Measurements from ENCODE around the gene SLC1A4.
A peak's percentile ranks its signal among the peaks of the same experiment; 100 is the strongest.
"Not testable (repeated sequence)": the region's sequence is repeated elsewhere in the genome, so short reads cannot be mapped to it uniquely, and the experiment has no call there.

SLC1A4 gene

DNA sequence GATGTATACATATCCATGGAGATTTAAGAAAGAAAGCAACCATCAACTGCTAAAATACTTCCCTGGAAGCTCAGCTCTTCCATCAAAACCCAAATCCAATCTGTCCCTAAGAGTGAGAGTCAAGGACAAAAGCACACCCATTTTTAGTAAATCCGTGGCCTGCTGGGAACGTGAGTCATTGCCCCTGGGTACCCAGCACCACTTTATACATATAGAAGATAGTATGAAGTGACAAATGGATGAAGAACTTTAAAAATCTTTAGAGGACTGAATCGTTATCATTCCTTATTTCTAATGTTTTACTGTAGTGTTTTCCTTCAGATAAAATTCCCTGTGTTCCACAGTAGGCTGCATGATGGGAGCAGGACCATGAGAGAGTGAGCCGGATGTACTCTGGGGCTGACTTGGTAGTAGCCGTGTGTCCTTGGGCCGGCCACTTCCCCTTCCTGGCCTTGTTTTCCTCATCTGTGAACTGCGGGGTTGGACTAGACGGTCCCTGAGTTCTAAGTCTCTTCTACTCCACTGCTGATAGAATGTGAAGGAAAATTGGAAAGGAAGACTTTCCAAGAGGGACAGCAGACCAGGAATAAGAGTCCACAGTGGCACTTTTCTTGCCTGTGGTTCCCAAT lies 38.5 kb downstream of the SLC1A4 start:
- H3K4me1 Mint-ChIP-seq (ENCODE audit: low read depth in 2 of 2): peaks cover 16 to 20% of the 10 kb centered on the region in 2 donors

DNA sequence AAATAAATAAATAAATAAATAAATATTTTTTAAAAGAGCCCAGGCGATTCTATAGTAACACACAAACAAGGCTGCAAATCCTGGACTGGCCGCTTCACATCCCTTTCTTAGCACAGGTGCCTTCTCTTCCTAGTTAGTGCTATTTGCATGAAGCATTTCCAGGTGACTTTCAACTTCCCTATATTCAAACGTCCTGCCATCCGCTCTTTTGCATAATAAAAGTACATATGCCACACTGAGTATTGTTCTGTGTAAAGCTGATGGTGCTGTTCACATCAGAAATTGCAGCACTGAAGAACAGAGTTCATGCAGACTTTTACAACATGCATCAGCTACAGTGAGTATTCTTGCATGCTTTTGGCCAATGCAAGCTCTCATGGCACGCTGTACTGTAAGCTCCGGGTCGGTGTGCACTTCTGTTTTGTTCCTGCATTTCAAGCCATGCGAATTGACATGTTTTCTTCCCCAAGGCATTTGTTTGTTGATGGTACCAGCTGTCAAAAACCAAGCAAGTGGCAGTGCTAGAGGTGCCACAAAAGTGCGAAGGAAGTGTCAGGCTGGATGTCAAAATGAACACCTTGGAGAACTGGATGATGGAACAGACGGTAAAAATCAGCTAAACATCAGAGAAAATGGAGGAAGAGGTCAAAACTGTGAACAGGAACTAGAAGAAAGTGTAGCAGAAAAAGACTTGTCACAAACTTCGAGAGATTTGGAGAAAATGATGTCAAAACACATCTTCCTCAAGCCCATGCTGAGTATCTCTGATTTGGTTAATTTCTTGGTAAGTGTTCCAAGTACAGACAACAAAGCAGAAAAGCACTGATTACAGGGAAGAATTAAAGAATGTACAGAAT lies 41.5 kb downstream of the SLC1A4 start:
- Mint-ChIP-seq H3K27me3 (no peaks in the 10 kb centered on the region), H3K4me3 (peak overlapping the region in 1 of 2 donors; percentile 52), H3K4me1 (ENCODE audit: low read depth in 2 of 2) (peaks cover 16 to 20% of the 10 kb centered on the region in 2 donors), H3K36me3 (ENCODE audit: insufficient read depth) (no peaks in the 10 kb centered on the region), H3K9me3 (no peaks in the 10 kb centered on the region), H3K27ac (peak overlapping the region; percentile 28 to 39)
- ATAC-seq (replicated peaks): no peak
- DNase-seq: no peak

More for the DNA sequence above, 38.5 kb downstream of the SLC1A4 start:
- Mint-ChIP-seq H3K4me3 (no peak overlapping the region), H3K36me3 (ENCODE audit: insufficient read depth) (no peaks in the 10 kb centered on the region), H3K27ac (no peak overlapping the region), H3K9me3 (no peaks in the 10 kb centered on the region), H3K27me3 (no peaks in the 10 kb centered on the region)
- DNase-seq: no peak
- ATAC-seq (replicated peaks): no peak

DNA sequence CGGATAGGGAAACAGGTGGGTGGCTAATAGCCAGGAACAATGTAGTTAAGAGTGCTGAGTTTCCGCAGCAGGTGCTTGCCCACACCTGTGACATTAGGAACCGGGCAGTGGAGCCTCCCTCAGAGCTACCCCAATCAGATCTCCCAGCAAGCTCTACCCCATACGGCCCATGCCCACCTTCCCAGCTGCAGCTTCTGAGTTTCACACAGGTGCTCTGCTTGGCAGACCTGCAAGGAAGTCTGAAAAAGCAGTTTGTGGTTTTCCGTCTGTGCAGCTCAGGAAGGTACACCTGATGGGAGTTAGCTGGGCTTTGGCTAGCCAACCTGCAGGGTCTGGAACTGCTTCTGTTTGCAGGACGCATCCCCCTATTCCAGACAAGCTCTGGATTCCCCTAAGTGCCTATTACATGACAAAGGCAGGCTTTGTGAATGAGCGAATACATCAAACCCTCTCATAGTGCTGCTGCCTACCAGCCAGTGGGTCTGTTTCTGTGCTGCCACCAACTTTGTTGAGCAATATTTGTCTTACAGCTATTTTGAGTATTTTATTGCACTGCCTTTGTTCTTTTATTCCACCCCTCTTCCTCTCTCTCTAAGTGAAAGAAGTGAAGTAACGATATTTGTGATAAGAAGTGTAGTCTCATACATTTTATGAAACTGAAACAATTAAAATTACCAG lies 42.3 kb downstream of the SLC1A4 start:
- Mint-ChIP-seq H3K27me3 (no peaks in the 10 kb centered on the region), H3K4me3 (peak overlapping the region; percentile 4 to 52), H3K27ac (peak overlapping the region; percentile 28 to 39), H3K4me1 (ENCODE audit: low read depth in 2 of 2) (peaks cover 16 to 17% of the 10 kb centered on the region in 2 donors), H3K36me3 (ENCODE audit: insufficient read depth) (peaks cover 3% of the 10 kb centered on the region), H3K9me3 (no peaks in the 10 kb centered on the region)
- DNase-seq: no peak
- ATAC-seq (replicated peaks): peak; percentile 47

DNA sequence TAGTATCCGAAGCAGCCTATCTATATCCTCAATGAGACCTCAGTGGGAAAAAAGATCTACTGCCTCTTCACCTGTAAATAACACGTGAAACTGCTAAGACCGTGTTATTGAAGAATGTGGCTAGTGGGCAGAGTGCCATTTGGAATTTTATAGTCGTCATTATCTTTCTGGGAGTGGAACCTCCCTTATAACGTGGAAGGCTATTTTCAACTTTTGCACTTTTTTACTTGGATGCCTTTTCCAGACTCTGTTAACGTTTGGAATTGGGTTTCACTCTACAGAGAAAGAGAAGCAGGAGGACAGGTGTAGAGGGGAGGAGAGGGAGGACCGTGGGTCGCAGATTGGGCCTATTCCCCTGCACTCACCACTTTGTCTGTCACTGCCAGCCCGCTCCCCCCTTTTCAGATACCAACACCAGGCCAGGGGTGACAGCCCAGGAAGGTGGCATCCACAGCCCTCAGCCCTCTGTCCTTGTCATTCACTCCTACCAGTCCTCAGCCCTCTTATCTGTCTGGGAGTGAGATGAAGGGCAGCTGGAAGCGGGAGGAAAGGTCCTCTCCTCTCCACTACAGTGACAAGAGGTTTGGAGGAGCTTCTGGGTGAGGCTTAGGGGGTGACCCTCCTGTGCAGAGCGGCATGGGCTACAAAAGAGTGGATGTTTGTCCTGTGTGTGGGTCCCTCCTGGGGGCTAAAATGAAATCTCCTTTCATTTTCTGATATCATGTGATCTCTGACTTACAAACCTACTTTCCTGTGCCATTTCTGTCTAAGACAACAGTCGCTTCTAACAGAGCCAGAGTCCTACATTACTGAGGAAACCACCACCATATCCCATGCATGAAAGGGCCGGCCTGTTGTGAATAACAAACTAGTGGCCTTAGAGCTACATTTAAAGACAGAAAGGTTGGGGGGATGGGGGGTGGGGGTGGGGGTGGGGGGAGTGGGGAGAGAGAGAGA lies 43.1 kb downstream of the SLC1A4 start:
- H3K4me3 Mint-ChIP-seq: peak overlapping the region; percentile 4 to 52
- peaks cover 3% of the 10 kb centered on the region for H3K36me3 Mint-ChIP-seq (ENCODE audit: insufficient read depth)
- no peak for ATAC-seq (replicated peaks)
- peaks cover 16 to 17% of the 10 kb centered on the region in 2 donors for H3K4me1 Mint-ChIP-seq (ENCODE audit: low read depth in 2 of 2)
- no peaks in the 10 kb centered on the region for H3K27me3 Mint-ChIP-seq
- no peaks in the 10 kb centered on the region for H3K9me3 Mint-ChIP-seq
- DNase-seq: no peak
- peak overlapping the region; percentile 28 to 39 for H3K27ac Mint-ChIP-seq

DNA sequence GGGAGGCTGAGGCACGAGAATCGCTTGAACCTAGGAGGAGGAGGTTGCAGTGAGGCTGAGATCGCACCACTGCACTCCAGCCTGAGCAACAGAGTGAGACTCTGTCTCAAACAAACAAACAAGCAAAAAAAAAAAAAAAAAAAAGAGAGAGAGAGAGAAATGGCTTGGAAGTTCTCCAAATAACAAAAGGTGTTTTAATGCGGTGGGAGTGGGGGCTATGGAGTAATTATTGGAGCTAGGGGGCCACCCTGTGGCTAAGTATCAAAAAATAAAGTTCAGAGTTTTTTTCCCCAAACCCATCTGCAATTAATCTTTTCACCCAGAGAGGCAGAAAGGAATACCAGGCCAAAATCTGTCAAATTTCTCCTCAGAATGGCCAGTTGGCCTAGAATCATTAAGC lies 44.0 kb downstream of the SLC1A4 start:
- peaks cover 5% of the 10 kb centered on the region for H3K36me3 Mint-ChIP-seq (ENCODE audit: insufficient read depth)
- H3K27ac Mint-ChIP-seq: no peak overlapping the region
- no peak for DNase-seq
- H3K4me3 Mint-ChIP-seq: no peak overlapping the region
- H3K27me3 Mint-ChIP-seq: no peaks in the 10 kb centered on the region
- no peaks in the 10 kb centered on the region for H3K9me3 Mint-ChIP-seq
- peak; percentile 27 for ATAC-seq (replicated peaks)
- H3K4me1 Mint-ChIP-seq (ENCODE audit: low read depth in 2 of 2): peaks cover 16 to 17% of the 10 kb centered on the region in 2 donors

DNA sequence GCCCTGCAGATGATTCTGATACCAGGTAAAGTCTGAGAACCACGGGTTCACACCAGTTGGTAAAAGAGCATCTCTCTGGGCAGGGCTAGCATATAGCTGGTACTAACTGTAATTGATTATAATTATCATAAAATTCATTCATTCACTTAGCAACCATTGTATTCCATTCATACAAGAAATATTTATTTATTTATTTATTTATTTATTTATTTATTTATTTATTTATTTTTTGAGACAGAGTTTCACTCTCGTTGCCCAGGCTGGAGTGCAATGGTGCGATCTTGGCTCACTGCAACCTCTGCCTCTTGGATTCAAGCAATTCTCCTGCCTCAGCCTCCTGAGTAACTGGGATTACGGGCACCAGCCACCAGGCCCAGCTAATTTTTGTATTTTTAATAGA lies 44.5 kb downstream of the SLC1A4 start:
- ATAC-seq (replicated peaks); H3K9me3 Mint-ChIP-seq; H3K27ac Mint-ChIP-seq; H3K4me3 Mint-ChIP-seq; DNase-seq; H3K36me3 Mint-ChIP-seq (ENCODE audit: insufficient read depth); H3K27me3 Mint-ChIP-seq: not testable (repeated sequence)
- H3K4me1 Mint-ChIP-seq (ENCODE audit: low read depth in 2 of 2): peaks cover 16 to 17% of the 10 kb centered on the region in 2 donors

DNA sequence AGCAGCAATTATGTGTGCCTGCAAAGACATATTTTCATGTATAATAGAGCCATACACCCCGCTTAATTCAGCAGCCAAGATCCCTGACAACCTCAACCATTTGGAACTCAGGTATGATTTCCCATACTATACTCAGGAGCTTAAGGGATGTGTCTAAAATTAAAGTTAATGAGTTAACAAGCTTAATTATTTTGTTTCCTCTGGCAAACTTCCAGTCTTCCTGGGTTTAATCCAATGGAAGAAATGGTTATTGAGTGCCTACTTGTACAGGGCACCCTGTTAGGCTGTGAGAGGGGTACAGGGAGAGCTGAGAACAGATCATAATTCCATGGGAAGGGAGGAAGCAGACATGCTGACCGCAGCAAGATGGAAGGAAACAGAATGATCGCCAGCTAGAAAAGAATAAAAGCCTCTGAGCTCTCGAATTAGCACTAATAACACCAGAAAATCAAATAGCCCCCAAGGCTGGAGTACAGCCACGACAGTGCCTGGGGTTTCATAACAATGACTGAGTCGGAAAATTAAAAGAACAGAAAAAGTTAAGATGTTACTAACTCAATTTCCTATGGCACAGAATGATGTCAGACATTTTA lies 46.2 kb downstream of the SLC1A4 start:
- peaks cover 16 to 21% of the 10 kb centered on the region in 2 donors for H3K4me1 Mint-ChIP-seq (ENCODE audit: low read depth in 2 of 2)
- H3K27ac Mint-ChIP-seq: no peak overlapping the region
- H3K36me3 Mint-ChIP-seq (ENCODE audit: insufficient read depth): peaks cover 6% of the 10 kb centered on the region
- DNase-seq (no peak), ATAC-seq (replicated peaks) (no peak)
- no peaks in the 10 kb centered on the region for H3K27me3 Mint-ChIP-seq
- no peaks in the 10 kb centered on the region for H3K9me3 Mint-ChIP-seq
- H3K4me3 Mint-ChIP-seq: no peak overlapping the region

DNA sequence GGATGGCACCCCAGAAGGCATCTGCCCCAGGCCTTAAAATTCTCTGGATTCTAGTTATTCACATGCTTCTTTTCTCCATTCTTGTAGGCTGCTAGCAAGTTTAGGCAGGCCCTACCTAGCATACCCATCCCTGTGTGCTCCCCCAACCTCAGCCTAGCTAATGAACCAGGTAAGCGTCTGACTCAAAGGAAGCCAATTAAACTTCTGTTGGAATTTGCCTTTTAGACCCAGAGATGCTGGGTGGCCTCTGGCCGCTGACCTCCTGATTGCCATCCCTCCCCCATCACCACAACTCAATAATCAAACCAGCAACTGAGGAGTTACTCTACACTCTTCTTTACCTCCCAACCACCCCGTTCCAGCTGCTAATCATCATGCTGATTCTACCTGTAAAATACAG lies 48.0 kb downstream of the SLC1A4 start:
- Mint-ChIP-seq H3K27ac (no peak overlapping the region), H3K36me3 (ENCODE audit: insufficient read depth) (peaks cover 10% of the 10 kb centered on the region), H3K4me3 (no peak overlapping the region)

DNA sequence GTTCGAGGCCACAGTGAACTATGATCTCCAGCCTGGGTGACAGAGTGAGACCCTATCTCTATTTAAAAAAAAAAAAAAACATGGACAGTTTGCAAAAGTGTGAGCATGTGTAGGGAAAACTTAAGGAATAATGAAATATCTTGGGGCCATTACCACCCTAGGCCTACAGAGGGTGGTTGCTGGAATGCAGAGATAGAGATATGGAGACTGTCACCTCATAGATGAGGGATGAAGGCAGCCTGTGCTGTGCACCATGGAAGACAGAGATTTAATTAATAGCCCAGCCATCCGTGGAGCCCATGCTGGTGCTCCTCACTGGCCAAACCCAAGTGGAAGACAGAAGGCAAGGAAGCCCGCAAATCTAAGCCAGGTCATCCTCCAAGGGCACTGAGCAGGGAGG lies 50.4 kb downstream of the SLC1A4 start:
- no peaks in the 10 kb centered on the region for H3K27me3 Mint-ChIP-seq
- DNase-seq (no peak), ATAC-seq (replicated peaks) (no peak)
- no peak overlapping the region for H3K4me3 Mint-ChIP-seq
- peaks cover 5 to 8% of the 10 kb centered on the region in 2 donors for H3K9me3 Mint-ChIP-seq
- H3K4me1 Mint-ChIP-seq (ENCODE audit: low read depth in 2 of 2): peaks cover 3 to 6% of the 10 kb centered on the region in 2 donors
- H3K36me3 Mint-ChIP-seq (ENCODE audit: insufficient read depth): peaks cover 10% of the 10 kb centered on the region
- H3K27ac Mint-ChIP-seq: no peak overlapping the region

More for the DNA sequence above, 48.0 kb downstream of the SLC1A4 start:
- H3K4me1 Mint-ChIP-seq (ENCODE audit: low read depth in 2 of 2): peaks cover 3 to 8% of the 10 kb centered on the region in 2 donors
- H3K9me3 Mint-ChIP-seq: no peaks in the 10 kb centered on the region
- no peaks in the 10 kb centered on the region for H3K27me3 Mint-ChIP-seq
- DNase-seq (no peak), ATAC-seq (replicated peaks) (no peak)

DNA sequence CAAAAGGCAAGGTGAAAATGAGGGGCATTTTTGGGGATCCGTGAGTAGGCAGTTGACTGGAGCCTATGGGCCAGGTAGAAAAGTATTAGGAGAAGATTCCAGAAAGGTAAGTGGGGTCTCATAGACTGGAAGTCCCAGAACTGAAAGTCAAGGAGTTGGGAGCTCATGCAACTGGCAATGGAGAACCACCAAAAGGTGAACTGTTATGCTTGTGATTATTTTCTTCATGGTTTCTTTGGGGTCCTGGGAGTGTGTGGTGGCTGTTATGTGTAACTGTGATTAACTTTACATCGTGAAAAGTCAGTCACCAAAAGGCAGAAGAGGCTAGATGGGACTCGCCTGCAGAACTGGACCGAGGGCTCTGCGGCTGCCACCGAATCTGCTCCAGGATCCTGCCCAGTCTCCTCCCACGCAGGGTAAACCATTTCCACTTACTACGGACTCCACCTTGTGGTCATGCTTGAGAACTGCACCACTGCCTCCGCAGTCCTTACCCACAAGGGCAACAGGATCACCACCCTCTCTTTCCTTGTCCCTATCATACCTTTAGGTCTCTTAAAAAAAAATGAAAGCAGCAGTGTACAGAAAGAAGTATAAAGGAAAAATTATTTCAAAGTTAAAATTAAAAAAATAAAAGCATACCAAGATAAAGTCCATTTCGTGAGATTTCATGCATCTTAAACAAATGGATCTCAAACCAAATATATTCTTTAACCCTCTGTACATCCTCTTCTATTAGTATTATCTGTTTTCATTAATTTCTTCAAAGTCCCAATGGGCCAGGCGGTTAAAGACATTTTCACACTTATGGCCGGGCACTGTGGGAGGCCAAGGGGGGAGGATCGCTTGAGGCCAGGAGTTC lies 51.4 kb downstream of the SLC1A4 start:
- H3K36me3 Mint-ChIP-seq (ENCODE audit: insufficient read depth): peaks cover 10% of the 10 kb centered on the region
- peak; percentile 70 to 77 (median 71) for DNase-seq
- peaks cover 3 to 6% of the 10 kb centered on the region in 2 donors for H3K4me1 Mint-ChIP-seq (ENCODE audit: low read depth in 2 of 2)
- peak; percentile 100 for ATAC-seq (replicated peaks)
- no peak overlapping the region for H3K27ac Mint-ChIP-seq
- H3K4me3 Mint-ChIP-seq: peak overlapping the region in 1 of 2 donors; percentile 58
- H3K9me3 Mint-ChIP-seq: peaks cover 5 to 8% of the 10 kb centered on the region in 2 donors
- no peaks in the 10 kb centered on the region for H3K27me3 Mint-ChIP-seq

DNA sequence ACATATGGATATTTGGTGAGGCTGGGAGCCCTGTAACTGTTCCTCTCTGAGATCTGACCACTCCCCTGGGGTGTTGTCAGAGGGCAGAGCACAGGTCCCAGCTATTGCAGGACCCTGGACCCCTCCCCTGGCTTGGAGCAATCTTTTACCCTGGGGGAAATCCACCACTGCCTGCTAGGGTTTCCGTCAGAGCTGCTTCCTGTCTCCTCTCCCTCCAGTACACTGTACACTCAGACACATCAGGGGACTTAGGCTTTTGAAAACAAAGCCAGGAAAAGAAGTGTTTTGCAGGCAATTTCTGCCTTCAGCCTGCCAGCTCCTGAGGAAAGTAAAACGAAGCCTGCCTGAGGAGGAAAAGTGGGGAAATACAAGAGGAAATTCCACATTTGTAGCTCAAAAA lies 53.8 kb downstream of the SLC1A4 start:
- Mint-ChIP-seq H3K36me3 (ENCODE audit: insufficient read depth) (peaks cover 4% of the 10 kb centered on the region), H3K4me3 (no peak overlapping the region), H3K9me3 (peaks cover 5 to 8% of the 10 kb centered on the region in 2 donors), H3K4me1 (ENCODE audit: low read depth in 2 of 2) (peaks cover 3 to 6% of the 10 kb centered on the region in 2 donors), H3K27ac (no peak overlapping the region), H3K27me3 (no peaks in the 10 kb centered on the region)
- DNase-seq (no peak), ATAC-seq (replicated peaks) (no peak)

Measured in effector memory CD8-positive, alpha-beta T cell (primary cell).